Ishikawa (cell line): ENCODE data around the gene COPS7A.

Experiments
- CREB1 ChIP-seq: IDR thresholded peaks from 2 replicates; pipeline ENCODE4 v1.6.1; 2012; ENCODE audit warnings: low read depth
- TAF1 ChIP-seq: IDR thresholded peaks from 2 replicates; pipeline ENCODE4 v1.6.1; 2012; ENCODE audit warnings: low read depth, mild to moderate bottlenecking
- TEAD4 ChIP-seq: IDR thresholded peaks from 2 replicates; pipeline ENCODE4 v1.6.1; 2012
- YY1 ChIP-seq: IDR thresholded peaks from 2 replicates; pipeline ENCODE4 v1.6.1; 2012; ENCODE audit warnings: low read depth
- TF ChIP-seq, protein P1 (sequence below): IDR thresholded peaks from 2 replicates; pipeline ENCODE4 v1.6.1; 2012
- TF ChIP-seq, protein P2 (sequence below): IDR thresholded peaks from 2 replicates; pipeline ENCODE4 v1.6.1; 2012

DNA sequence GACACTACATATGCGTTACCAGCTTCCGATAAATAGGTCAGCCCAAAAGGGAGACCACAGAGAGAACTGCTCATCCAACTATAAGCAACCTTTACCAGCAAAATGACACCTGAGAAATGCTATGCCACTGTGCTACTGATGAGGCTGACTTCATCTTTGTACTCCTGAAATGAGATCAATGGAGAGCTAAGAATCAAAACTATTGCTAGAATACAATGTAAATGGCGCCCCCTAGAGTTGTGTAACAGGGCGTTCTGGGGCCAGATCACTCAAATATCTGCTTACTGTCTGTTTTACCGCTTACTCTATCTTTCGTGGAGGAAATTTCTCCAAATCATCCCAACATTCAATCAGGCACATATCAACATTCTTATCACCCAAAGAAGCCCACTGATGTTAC lies 39.2 kb upstream of the COPS7A start:
- TF ChIP-seq TAF1 (no peak), CREB1 (no peak), YY1 (no peak), TEAD4 (no peak)
- TF ChIP-seq, protein P1, sequence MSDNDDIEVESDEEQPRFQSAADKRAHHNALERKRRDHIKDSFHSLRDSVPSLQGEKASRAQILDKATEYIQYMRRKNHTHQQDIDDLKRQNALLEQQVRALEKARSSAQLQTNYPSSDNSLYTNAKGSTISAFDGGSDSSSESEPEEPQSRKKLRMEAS: no peak
- TF ChIP-seq, protein P2, sequence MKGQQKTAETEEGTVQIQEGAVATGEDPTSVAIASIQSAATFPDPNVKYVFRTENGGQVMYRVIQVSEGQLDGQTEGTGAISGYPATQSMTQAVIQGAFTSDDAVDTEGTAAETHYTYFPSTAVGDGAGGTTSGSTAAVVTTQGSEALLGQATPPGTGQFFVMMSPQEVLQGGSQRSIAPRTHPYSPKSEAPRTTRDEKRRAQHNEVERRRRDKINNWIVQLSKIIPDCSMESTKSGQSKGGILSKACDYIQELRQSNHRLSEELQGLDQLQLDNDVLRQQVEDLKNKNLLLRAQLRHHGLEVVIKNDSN: no peak
